DMS79 treated with DMSO at 0.1 percent for 48 hours (cell line): Measurements from ENCODE around the gene STEAP1B.
"Not testable (repeated sequence)": the region's sequence is repeated elsewhere in the genome, so short reads cannot be mapped to it uniquely, and the experiment has no call there.

Experiments used
- DNase-seq: peaks from one replicate; lab custom pipeline; 2025; lab: John Stamatoyannopoulos, UW

Gene STEAP1B

DNA sequence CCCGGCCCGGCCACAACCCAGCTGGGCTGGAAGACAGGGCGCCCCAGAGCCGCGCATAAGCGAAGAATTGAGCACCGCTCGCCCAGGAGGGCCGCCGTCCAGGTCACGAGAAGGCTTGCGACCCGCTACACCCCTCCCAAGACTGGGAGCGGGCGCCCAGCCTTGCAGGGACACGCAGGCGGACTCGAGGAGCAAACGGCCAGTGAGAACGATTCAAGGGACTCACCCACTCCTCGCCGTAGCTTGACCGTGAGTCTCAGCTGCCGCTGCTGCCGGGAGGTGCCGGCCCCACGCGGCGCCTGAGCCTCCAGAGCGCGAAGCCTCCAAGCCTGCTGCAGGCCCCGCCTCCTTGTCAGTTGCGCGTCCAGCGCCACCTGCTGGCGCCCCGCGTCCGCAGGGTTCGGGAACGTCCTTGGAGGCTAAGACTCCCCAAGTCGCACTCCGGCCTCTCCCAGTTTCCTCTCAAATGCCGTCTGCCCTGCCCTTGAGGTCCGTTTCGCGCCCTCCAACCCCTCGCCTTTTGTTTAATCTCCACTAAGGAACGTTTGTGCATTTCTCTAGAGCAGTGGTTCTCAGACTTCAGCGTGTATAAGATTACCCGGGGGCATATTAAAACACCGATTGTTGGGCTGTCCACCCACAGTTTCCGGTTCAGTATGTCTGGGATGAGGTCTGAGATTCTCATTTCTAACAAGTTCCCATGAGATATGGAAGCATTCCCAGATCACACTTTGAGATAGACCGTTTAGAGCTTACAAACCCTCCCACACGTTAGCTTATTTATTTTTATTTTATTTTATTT, at the start of gene STEAP1B:
Gene STEAP1B (minus strand): TSS at position 301 of the 802 bp plus-strand sequence. CDS start 5,333 bp downstream, outside the sequence.
- DNase-seq: not testable (repeated sequence)

DNA sequence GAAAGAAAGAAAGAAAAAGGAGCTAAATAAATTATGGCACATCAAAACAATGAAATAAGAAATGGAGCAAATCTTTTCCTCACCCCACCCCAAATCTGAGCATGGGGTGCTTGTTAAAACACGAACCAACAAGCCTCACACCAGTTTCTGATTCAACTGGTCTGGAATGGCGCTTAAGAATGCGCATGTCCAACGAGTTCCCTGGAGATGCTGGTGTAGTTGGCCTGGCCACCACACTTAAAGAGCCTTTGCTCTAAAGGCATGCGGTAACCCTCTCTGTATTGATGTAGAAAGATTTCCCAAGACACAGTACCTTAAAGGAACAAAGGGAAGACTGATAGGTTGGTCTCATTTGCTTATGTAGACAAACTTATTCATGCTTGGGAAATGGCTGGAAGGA, 49.1 kb upstream of the STEAP1B start:
- no peak for DNase-seq

DNA sequence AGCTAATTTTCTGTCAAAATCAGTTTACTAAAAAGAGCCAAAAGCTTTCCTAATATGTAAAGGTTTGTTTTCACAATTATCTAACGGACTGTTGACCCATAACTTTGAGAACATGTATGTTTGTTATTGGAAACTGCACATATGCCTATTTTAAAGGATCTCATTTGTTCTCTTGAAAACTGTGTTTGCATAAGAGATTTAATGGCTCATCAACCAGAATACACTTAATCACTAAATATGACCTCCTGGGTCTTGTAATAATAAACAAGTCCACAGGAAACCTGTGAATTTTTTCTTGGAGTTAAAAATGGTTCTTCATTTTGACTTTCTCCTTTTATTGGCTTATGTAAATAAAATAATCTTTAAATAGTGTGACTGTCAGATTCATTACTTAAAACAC, 48.3 kb upstream of the STEAP1B start:
- DNase-seq: no peak

DNA sequence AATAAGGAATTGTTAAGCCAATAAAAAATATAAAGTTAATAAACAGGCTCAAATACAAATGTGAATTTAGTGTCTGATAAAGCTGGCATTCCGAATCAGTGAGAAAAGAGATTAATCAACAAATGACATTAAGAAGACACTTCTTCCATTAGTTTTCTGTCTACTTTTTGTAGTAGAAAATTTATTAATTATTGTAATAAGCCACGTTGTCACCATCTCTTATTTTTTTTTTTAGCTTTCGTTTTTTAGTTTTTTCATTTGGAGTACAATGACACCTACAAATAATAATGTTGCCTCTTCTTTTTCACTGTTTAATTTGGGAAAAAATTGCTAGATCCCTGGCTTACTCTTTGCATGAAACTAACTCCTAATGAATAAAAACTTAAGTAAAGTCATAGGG, 46.8 kb upstream of the STEAP1B start:
- DNase-seq: no peak

DNA sequence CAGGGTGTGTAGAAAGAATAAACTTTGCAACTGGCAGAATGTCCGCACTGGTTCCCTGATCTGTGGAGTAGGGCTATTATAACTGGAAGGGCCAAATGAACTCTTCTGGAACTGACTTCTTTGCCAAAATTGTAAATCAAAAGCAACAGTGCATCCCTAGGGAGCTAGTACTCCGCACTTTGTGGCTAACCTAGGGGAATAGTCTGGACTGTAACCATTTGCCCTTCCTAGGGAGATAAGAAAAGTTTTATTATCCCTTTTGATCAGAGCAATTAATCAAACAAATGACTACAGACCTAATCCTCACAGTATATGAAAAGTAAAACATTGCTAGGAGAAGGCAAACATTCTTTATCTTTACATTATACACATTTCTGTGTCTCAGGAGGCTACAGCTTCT, 45.5 kb upstream of the STEAP1B start:
- no peak for DNase-seq

DNA sequence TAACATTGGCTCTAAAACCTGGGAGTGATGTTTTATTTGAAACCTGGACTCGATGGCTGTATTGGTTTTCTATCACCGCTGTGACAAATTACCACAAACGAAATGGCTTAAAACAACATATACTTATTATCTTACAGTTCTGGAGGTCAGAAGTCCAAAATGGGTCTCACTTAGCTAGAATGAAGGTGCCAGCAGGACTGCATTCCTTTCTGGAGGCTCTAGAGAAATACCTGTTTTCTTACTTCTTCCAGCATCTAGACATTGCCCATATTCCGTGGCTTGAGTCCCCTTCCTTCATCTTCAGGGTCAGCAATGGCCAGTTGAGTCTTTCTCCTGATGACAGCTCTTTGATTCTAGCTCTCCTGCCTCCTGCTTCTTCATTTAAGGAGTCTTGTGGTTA, 44.3 kb upstream of the STEAP1B start:
- no peak for DNase-seq

DNA sequence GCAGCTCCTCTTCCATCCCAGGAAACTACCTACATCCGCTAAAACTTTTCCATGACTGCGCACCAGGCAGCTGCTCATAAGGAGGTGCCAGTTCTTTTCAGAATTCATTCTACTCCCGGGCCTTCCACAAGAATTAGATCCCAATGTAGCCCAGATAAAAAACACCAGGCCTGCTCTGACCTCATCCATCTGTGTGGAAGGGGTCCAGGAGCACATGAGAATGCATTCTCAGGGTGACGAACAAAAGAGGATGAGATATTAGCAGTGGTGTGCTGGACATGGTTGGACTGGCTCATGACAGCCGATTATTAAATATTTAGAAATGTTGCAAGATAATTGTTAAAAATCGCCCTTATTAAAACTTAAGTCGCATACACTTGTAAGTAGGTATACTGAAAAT, 43.2 kb upstream of the STEAP1B start:
- DNase-seq: no peak

DNA sequence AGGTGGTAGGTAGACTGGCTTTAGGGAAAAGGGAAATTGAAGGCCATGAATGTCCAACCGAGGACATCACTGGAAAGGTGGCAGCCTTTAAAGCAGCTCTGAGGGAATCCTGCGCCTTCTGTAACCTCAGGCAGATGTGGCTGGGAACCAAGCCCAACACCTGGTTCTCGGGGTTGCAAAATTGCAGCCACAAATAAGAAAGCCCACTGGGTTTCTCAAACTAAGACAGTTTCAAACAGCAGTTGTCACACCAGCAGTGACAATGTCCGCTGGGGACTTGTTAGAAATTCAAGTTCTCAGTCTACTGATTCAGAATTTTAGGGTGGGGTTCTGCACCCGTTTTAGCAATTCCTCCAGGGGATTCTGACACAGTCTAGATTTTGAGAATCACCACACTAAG, 42.7 kb upstream of the STEAP1B start:
- DNase-seq: no peak

DNA sequence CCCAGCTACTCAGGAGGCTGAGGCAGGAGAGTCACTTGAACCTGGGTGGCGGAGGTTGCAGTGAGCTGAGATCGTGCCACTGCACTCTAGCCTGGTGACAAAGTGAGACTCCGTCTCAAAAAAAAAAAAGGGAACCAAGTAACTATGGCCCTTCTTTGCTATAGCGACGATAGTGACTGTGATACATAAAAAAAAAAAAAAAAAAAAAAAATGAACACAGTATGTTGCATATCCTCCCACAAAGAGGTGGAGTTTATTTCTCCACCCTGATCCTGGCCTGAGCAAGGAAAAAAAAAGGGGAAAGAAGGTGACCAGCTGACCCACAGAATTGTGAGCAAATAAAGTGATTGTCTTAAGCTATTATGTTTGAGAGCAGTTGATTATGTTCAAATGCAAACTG, 42.3 kb upstream of the STEAP1B start:
- DNase-seq: no peak

DNA sequence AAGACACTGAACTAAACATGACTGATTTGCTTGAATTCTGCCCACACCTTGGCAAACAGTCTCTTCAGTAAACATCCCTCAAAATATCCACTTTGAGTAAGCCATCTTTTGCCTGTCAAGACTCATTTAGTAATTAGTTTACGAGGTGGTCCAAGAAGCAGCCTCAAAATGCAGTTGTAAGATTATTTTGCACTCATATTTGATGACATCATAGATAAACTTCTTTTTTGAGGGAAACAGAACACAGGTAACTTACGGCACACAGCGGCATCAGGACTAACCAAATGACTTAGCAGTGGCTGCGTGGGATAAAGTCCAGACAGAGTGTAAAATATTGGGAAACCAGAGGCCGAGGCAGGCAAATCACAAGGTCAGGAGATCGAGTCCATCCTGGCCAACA, 41.8 kb upstream of the STEAP1B start:
- DNase-seq: no peak

DNA sequence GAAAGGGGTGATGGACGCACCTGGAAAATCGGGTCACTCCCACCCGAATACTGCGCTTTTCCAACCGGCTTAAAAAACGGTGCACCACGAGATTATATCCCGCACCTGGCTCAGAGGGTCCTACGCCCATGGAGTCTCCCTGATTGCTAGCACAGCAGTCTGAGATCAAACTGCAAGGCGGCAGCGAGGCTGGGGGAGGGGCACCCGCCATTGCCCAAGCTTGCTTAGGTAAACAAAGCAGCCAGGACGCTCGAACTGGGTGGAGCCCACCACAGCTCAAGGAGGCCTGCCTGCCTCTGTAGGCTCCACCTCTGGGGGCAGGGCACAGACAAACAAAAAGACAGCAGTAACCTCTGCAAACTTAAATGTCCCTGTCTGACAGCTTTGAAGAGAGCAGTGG, 28.5 kb upstream of the STEAP1B start:
- DNase-seq: not testable (repeated sequence)

DNA sequence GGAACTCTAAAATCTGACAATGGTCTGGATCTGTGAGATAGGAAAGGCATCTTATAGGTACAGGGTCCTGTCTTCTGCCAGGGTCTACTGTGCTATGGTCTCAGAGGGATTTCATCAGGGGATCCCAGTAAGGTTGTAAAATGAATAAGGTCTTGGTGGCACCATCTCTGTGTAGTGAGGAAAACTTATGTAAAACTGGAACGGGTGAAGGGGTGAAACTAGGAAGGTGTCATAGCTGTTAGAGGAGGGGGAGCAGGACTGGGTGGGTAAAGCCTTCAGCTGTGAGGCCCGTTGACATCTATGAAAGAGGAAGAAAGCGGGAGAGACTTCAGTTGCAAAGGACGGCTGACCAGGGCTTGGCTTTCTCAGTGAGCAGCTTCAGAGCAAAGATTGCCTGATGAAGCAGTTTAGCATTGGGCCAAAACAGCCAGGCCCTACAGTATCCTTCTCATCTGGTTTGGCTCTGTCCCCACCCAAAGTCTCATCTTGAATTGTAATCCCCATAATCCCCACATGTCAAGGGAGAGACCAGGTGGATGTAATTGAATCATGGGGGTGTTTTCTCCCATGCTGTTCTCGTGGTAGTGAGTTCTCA, 24.5 kb upstream of the STEAP1B start:
- not testable (repeated sequence) for DNase-seq

DNA sequence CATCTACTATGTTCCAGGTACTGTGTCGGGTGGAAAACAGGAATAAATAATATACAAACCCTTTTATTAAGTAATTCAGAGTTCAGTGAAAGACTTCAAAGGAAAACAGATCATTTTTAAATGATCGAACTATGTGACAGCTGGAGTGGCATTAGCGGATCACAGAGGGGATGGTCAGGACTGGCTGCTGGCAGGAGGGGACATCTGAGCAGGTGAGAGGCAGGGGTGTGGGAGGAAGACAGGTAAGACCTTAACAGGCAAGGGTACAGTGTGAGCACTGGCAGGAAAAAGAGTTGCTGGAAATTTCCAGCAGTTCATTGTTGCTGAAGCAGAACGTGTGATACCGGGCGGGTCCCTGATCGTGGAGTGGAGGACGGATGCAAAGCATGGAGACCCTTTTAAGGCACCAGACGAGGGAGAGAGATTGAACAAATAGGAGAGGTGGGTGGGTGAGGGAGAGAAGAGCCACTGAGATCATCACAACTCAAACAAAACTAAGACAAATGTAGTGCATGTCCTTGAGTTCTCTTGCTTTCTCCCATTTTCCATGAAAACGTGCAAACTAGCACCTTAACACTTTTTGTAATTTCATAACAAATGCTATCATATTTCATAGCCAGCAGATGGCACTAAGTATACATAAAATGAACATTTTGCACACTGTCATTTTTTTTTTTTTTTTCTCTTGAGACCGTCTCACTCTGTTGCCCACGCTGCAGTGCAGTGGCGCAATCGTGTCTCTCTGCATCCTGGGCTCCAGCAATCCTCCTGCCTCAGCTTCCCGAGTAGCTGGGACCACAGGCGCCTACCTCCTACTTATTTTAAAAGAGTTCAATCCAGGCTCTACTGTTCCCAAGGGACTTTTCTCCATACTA, 23.7 kb upstream of the STEAP1B start:
- DNase-seq: not testable (repeated sequence)

DNA sequence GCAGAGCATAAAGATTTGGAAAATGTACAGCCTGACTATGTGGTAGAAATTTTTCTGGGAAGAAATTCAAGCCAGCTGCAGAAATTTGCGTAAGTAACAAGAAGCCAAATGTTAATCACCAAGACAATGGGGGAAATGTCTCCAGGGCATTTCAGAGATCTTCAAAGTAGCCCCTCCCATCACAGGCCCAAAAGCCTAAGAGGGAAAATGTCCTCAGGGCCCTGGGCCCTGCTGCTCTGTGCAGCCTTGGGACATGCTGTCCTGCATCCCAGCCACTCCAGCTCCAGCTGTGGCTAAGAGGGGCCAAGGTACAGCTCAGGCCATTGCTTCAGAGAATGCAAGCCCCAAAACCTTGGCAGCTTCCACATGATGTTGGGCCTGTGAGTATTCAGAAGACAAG, 19.6 kb upstream of the STEAP1B start:
- not testable (repeated sequence) for DNase-seq

DNA sequence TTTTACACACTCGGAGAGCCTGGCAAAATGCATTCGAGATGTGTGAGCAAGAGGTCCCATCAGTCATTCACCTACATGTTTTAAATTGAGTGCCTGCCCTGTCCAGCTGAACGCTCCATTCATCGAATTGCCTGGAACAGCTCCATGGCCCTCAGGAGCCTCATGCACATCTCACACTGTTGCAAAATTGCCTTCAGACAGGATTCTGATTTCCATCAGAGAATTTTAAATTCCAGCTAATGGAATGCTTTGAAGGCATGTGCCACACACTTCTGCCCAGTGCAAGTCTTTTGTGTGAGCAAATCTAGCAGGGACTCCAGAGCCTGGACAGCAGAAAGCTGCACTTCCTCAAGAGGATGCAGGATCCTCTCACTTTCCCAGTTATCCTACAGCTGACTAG, 17.0 kb upstream of the STEAP1B start:
- not testable (repeated sequence) for DNase-seq

DNA sequence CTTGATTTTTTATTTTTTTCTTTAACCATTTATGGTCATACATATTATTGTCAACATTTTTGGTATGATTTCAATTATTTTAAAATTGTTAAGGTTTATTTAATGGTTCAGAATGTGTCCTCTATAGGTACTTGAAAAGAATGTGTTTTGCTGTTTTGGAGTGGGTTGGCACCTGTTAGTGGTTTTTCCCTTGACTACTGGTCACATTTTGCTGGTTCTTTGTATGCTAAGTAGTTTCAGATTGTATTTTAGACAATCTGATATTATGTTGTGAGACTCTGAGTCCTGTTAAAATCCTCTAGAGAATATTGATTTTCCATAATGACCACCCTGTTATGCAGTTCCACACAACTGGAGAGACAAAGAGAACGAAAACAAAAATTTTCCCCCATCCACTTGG, 15.0 kb upstream of the STEAP1B start:
- DNase-seq: not testable (repeated sequence)

DNA sequence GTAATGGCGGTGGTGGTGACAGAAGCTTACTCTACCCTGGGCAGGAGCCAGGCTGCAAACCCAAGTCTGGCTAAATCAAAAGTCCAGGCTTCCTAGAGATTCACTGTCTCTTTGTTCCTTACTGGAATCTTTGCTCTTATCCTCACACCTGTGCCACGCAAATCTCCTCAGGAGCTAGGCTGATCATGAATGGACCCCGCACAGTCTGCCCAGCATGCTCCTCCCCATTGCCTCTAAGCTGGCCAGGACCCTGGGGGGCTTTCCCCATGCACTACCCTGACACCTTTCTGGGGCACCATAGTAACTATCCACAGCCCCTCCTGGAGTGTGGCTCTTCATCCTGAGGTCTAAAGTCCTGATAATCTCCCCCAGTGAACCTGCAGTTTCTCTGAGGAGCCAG, 7.3 kb upstream of the STEAP1B start:
- not testable (repeated sequence) for DNase-seq

DNA sequence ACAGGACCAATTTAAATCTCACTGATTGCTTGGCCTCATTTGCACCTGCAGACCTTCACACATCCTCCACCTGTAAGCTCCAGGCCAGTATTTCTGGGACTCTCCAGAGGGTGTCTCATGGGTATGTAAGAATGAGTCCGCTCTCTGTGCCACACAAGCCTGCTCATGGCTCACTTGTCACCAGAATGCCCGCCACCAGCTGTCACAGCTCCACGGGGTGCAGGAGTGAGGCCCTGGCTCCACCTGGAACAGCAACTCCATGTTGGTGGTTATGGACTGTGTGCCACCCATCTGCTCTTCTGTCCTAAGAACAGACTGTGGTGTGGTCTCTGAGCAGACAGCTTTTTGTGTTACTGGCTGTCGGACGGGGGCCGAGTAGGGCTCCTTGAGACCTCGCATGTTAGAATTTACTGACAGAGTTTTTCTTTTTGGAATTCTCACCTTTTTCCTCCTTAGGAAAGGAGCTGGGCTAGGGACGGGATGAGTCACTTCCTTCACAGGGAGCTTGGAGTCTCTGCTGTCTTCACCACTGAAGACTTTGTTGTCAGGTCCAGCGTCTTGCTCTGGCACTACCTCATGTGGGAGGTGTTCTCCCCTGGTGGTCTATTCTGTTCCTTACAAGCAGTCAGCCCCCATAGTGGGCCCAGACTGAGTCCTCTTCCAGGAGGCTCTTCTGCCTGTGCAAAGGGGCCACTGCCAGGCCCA, 6.5 kb upstream of the STEAP1B start:
- DNase-seq: not testable (repeated sequence)

DNA sequence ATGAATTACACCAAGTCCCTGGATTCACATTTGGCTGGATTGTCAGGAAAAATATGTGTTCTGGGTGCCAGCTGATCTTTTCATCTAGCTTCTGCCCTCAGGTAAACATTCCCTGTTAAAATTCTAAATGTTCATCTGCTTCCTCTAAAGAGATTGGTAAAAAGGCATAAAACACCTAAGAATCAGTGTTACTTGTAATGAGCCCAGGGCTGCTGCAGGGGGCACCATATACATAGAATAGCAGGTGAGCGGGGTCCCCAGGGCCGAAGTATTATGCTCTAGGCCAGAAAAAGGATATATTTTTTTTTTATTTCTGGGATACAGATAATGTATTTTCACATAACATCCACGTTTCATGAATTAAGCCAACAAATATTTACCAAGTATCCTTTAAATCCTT, 4.5 kb upstream of the STEAP1B start:
- not testable (repeated sequence) for DNase-seq

DNA sequence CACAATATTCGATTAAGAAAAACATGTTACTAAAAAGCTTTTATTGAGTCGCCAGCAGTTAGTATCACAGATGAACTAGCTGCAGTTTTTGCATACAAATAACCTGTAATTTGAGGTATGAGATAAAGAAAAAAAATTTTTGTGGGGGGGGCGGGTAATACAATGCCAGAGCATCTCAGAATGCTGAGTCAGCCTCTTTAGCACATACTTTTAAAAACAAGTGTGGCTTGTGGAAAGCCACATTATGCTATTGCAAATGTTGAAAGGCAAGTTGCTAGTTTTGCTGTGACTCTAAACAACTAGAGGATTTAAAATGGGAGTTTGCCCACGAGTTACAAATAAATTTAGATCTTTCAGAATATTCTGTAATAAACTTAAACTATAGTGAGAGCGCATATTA, 2.1 kb upstream of the STEAP1B start:
- not testable (repeated sequence) for DNase-seq

DNA sequence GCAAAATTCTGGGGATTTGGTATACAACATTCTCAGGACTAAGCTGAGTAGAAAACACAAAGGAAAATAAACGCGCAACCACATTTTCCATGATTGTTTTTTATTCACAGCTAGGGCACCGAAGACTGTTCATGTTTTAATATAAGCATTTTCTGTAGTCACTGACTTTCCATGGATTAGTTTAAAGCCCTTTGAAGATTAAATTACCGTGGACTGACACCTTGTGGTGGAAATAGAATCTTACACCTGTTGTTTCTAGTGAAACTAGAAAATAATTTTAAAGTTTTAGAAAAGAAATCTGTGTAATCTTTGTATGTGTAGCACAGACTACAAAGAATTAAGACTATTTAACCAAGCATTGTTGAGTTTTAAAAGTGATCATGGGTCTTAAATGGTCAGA, 1.3 kb upstream of the STEAP1B start:
- not testable (repeated sequence) for DNase-seq

DNA sequence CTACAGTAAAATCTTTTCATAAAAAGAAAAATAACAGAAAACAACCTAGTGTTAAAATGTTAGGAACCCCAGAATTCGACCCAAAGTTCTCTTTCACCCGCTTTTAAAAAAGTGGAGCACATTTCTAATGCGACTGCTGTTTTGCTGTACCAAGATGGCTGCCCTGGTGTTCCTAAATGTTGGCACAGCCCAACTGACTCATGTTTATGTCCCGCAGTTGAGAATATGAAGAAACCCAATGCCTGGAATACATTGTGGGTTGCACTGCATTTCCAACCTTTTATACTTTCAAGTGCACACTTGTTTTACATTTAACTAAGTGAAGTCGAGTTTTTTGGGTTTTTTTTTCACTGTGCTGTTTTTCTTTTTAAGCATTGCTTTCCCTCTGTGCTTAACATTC, 944 bp downstream of the STEAP1B start:
- DNase-seq: no peak
